Measurements from ENCODE around the gene DISP3. TPM values are rescaled to one million over a fixed set of nuclear protein-coding genes. Genes with fewer than 3 reads are reported as not detected.

DISP3 gene
- total RNA-seq, 1 experiment from 2014 or later: 2.3 TPM

DNA sequence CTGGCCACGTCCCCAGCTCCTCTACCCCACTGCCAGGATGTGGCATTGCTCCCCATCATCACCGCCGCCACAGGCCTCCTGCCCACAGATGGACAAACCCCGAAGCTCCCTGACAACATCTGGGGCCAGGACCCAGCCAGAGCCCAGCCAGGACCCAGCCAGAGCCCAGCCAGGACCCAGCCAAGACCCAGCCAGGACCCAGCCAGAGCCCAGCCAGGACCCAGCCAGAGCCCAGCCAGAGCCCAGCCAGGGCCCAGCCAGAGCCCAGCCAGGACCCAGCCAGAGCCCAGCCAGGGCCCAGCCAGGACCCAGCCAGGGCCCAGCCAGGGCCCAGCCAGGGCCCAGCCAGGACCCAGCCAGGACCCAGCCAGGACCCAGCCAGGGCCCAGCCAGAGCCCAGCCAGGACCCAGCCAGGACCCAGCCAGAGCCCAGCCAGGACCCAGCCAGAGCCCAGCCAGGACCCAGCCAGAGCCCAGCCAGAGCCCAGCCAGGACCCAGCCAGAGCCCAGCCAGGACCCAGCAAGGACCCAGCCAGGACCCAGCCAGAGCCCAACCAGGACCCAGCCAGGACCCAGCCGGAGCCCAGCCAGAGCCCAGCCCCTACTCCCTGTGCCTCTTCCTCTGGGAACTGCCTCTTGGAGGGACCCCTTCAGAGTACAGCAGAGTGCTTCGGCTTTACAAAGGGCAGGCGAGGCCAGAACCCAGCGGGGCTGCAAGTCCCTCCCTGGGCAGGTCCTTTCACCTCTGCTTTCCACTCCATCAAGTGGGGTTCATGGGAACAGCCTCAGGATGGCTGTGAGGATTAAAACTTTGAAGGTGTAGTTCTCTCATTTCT is 43.7 kb downstream of the DISP3 start:
- DNase-seq (ENCODE audit: low read depth, low spot score) (no peak), ATAC-seq (no peak)
- Histone ChIP-seq H3K36me3 (ENCODE audit: control insufficient read depth in 1 of 2, insufficient read depth in 2 of 2, low read length in 2 of 2) (no peaks in the 10 kb centered on the region), H3K79me2 (ENCODE audit: insufficient read depth, low read length) (no peaks in the 10 kb centered on the region), H3K9me2 (ENCODE audit: insufficient read depth) (no peaks in the 10 kb centered on the region), H3K9me3 (ENCODE audit: control insufficient read depth in 1 of 2, insufficient read depth in 1 of 2, low read depth in 1 of 2, low read length in 2 of 2) (no peaks in the 10 kb centered on the region), H4K20me1 (ENCODE audit: insufficient read depth) (no peaks in the 10 kb centered on the region), H3K9ac (ENCODE audit: low read length) (no peak overlapping the region), H2AFZ (ENCODE audit: low read depth, low read length, poor library complexity, severe bottlenecking) (no peak overlapping the region), H3K27ac (ENCODE audit: low read depth, low read length) (peak overlapping the region; percentile 10; the same call in 1 of the 2 replicates), H3K4me3 (replicated peaks in 1 of 2; ENCODE audit: low read depth in 1 of 2, low read length in 2 of 2) (no peak overlapping the region), H3K4me1 (ENCODE audit: control insufficient read depth in 1 of 2, insufficient read depth in 2 of 2, low read length in 2 of 2) (no peaks in the 10 kb centered on the region), H3K27me3 (ENCODE audit: insufficient read depth, low read length) (no peaks in the 10 kb centered on the region), H3K4me2 (ENCODE audit: low read length) (no peak overlapping the region)
- RAD21 ChIA-PET (ENCODE audit: low non-redundant PET in 1 of 2, low total read pairs in 2 of 2, uncharacterized antibody in 2 of 2, unreplicated experiment in 2 of 2): no interaction called here
- CTCF ChIA-PET: no interaction called here
- no TSS peak for BruUV-seq (replicated peaks)
- intact Hi-C loops (cut with micrococcal nuclease): no loop called here
- POLR2A ChIA-PET: no interaction called here
- TF ChIP-seq ELF1 (IDR thresholded peaks at IDR 0.05; ENCODE audit: borderline replicate concordance, low read depth) (no peak), SRF (IDR thresholded peaks at IDR 0.05; ENCODE audit: low read depth) (no peak), SP1 (IDR thresholded peaks at IDR 0.05; ENCODE audit: low read depth) (no peak), SIN3A (IDR thresholded peaks at IDR 0.05; ENCODE audit: low read depth) (no peak), POLR2A (IDR thresholded peaks at IDR 0.05; ENCODE audit: borderline replicate concordance, extremely low read depth, insufficient read depth, insufficient read length) (no peak), RAD21 (IDR thresholded peaks at IDR 0.05; ENCODE audit: low read depth) (no peak), TCF7L2 (IDR thresholded peaks at IDR 0.05; ENCODE audit: borderline replicate concordance, extremely low read depth, insufficient read depth, insufficient read length) (no peak), FOSL1 (IDR thresholded peaks at IDR 0.05; ENCODE audit: low read depth) (no peak)
- TF ChIP-seq, protein P1, sequence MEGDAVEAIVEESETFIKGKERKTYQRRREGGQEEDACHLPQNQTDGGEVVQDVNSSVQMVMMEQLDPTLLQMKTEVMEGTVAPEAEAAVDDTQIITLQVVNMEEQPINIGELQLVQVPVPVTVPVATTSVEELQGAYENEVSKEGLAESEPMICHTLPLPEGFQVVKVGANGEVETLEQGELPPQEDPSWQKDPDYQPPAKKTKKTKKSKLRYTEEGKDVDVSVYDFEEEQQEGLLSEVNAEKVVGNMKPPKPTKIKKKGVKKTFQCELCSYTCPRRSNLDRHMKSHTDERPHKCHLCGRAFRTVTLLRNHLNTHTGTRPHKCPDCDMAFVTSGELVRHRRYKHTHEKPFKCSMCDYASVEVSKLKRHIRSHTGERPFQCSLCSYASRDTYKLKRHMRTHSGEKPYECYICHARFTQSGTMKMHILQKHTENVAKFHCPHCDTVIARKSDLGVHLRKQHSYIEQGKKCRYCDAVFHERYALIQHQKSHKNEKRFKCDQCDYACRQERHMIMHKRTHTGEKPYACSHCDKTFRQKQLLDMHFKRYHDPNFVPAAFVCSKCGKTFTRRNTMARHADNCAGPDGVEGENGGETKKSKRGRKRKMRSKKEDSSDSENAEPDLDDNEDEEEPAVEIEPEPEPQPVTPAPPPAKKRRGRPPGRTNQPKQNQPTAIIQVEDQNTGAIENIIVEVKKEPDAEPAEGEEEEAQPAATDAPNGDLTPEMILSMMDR (IDR thresholded peaks at IDR 0.05 in 2 of 3, conservative IDR thresholded peaks at IDR 0.05 in 1 of 3; ENCODE audit: borderline replicate concordance in 1 of 3, insufficient read depth in 1 of 3, low read depth in 2 of 3, low read length in 2 of 3): no peak
- TF ChIP-seq, protein P2, sequence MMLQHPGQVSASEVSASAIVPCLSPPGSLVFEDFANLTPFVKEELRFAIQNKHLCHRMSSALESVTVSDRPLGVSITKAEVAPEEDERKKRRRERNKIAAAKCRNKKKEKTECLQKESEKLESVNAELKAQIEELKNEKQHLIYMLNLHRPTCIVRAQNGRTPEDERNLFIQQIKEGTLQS (IDR thresholded peaks at IDR 0.05): no peak
- TF ChIP-seq, protein P3, sequence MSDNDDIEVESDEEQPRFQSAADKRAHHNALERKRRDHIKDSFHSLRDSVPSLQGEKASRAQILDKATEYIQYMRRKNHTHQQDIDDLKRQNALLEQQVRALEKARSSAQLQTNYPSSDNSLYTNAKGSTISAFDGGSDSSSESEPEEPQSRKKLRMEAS (IDR thresholded peaks at IDR 0.05): no peak

All from HCT116 (cell line).